HG03521 (cell line): ENCODE results near the gene LCE4A.

Experiments
- ATAC-seq: cut with Tn5 transposase; IDR thresholded peaks from one replicate; pipeline ENCODE4 v1.9.1; 2021; ENCODE audit warnings: mild to moderate bottlenecking, moderate library complexity; ENCODE audit not compliant: unreplicated experiment

The LCE4A gene

GRCh38 chr1:152745289-152745704 lies 37.3 kb downstream of the LCE4A start:
- ATAC-seq = no peak

GRCh38 chr1:152745765-152746444 lies 37.9 kb downstream of the LCE4A start:
- ATAC-seq = no peak

- ATAC-seq = no peak
Observed at GRCh38 chr1:152747831-152748230, 39.9 kb downstream of the LCE4A start.

GRCh38 chr1:152752225-152752624 lies 44.3 kb downstream of the LCE4A start:
- no peak for ATAC-seq

DNA sequence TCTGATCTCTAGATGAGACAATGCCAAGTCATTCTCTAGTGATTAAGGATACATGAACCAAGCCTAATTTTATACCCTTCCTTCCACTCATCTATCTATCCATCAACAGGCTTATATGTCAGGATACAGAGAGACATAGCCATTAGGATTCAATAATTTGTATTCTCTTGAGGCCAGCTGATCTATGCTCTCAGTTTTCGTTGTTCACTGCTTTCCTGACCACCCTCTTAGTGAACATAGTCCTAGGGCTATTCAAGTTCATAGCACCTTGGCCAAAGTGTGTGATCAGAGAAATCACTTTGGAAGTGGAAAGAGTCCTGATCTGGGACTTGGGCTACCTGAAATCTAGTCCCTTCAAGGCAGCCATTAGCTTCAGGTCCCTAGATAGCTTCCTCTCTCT lies 45.6 kb downstream of the LCE4A start:
- no peak for ATAC-seq

DNA sequence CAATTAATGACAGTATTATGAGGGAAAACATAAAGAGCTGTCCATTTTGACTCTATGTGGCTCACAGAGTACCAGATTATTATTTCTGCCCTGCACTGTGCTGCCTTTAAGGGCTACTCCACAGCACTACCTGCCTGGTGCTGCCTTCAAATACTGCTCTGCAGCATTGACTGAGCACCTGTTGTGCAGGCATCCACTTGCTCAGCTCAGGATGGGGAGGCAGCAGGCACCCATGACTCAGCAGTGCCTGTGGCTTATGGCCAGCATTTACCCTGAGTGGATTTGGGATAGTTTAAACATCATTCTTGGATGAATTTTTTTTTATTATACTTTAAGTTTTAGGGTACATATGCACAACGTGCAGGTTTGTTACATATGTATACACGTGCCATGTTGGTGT lies 48.9 kb downstream of the LCE4A start:
- no peak for ATAC-seq

GRCh38 chr1:152757747-152758146 lies 49.8 kb downstream of the LCE4A start, which contains the start of gene KPRP:
TSS of gene KPRP (plus strand) at chr1:152758025. CDS start at chr1:152759589, 1,564 bp downstream.
- ATAC-seq = no peak

DNA sequence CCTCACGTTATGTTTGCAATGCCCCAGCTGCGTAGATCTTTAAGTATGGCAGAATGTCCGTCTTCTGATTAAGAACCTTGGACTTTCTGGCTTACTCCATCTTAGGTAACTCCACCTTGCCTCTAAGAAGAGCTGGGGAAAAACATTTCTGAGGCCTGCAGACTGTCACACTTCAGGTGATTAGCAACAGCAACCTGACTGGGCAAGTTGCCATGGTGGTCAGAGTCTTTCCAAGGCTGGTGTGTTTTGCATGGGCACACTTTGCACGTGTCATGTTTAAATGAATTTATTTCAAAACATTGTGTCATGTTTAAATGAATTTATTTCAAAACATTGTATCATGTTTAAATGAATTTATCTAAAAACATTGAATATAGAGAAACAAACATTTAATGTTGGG lies 50.7 kb downstream of the LCE4A start:
- ATAC-seq = no peak
